Osteocyte (in vitro differentiated cells): ENCODE results near the gene ZNF318. TPM values are rescaled to one million over a fixed set of nuclear protein-coding genes. Genes with fewer than 3 reads are reported as not detected.

Experiments
- DNase-seq: peaks from one replicate; pipeline ENCODE4 v3.0.0; 2021; ENCODE audit warnings: mixed read lengths; ENCODE audit not compliant: unreplicated experiment; ENCODE audit errors: extremely low spot score
- H3K27ac Mint-ChIP-seq: one replicate; pipeline ENCODE4 v1.8.0; 2021; ENCODE audit warnings: mild to moderate bottlenecking, mixed read lengths; ENCODE audit not compliant: unreplicated experiment
- H3K27me3 Mint-ChIP-seq: one replicate; pipeline ENCODE4 v1.8.0; 2021; ENCODE audit warnings: mixed read lengths; ENCODE audit not compliant: unreplicated experiment
- H3K36me3 Mint-ChIP-seq: one replicate; pipeline ENCODE4 v1.8.0; 2021; ENCODE audit warnings: mixed read lengths; ENCODE audit not compliant: unreplicated experiment
- H3K4me1 Mint-ChIP-seq: one replicate; pipeline ENCODE4 v1.8.0; 2021; ENCODE audit warnings: mixed read lengths; ENCODE audit not compliant: unreplicated experiment
- H3K4me3 Mint-ChIP-seq: one replicate; pipeline ENCODE4 v1.8.0; 2021; ENCODE audit warnings: mild to moderate bottlenecking, moderate library complexity, mixed read lengths; ENCODE audit not compliant: unreplicated experiment
- H3K9me3 Mint-ChIP-seq: one replicate; pipeline ENCODE4 v1.8.0; 2021; ENCODE audit warnings: mixed read lengths; ENCODE audit not compliant: unreplicated experiment
- total RNA-seq: library from RNA; stranded (reverse); gene quantifications from 2 replicates; pipeline ENCODE4 v1.2.1, GENCODE V29; 2021
- TF ChIP-seq, protein P1 (sequence below): fragments of 200-600 bp; sonication (generic); IDR thresholded peaks from 2 replicates; pipeline ENCODE4 v1.5.0; 2021; ENCODE audit warnings: antibody characterized with exemption, mild to moderate bottlenecking, moderate library complexity

ZNF318 gene
- total RNA-seq, 1 donor from 2014 or later, result 25.1 TPM

DNA sequence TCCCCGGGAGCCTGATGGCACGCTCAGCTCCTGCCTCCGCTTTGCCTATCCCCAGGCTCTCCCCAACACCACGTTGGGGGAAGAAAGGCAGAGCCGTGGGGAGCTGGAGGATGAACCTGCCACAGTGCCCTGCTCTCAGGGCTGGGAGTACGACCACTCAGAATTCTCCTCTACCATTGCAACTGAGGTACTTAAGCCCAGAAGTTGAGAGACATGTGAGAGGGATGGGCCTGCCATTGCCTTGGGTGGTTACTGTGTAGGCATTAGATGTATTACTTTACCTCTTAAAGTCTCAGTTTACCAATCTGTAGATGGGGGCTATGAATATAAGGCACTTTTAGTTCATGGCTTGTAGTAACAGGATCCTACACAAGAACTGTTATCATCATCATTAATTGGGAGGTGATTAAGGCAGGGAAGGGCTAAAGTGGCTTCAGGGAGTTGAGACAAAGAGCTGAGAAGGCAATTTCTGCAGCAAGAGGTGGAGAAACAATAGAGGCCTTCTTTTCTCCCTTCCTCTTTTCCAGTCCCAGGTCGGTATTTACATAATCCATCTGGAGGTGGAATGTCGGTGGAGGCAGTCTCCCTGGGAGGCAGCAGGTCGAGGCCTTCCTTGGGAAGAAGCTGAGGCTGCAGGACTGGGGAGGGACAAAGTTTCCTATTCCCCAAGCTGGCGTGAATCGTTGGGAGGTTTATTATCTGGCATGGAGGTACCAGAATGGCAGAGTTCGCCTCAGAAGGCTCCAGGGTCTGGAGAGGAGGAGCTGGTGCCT lies 70.7 kb downstream of the ZNF318 start:
- Mint-ChIP-seq H3K27me3 (peaks cover 30% of the 10 kb centered on the region), H3K36me3 (no peaks in the 10 kb centered on the region), H3K4me3 (no peak overlapping the region), H3K9me3 (no peaks in the 10 kb centered on the region), H3K4me1 (no peaks in the 10 kb centered on the region), H3K27ac (no peak overlapping the region)
- TF ChIP-seq, protein P1, sequence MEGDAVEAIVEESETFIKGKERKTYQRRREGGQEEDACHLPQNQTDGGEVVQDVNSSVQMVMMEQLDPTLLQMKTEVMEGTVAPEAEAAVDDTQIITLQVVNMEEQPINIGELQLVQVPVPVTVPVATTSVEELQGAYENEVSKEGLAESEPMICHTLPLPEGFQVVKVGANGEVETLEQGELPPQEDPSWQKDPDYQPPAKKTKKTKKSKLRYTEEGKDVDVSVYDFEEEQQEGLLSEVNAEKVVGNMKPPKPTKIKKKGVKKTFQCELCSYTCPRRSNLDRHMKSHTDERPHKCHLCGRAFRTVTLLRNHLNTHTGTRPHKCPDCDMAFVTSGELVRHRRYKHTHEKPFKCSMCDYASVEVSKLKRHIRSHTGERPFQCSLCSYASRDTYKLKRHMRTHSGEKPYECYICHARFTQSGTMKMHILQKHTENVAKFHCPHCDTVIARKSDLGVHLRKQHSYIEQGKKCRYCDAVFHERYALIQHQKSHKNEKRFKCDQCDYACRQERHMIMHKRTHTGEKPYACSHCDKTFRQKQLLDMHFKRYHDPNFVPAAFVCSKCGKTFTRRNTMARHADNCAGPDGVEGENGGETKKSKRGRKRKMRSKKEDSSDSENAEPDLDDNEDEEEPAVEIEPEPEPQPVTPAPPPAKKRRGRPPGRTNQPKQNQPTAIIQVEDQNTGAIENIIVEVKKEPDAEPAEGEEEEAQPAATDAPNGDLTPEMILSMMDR, result no peak
- no peak for DNase-seq

DNA sequence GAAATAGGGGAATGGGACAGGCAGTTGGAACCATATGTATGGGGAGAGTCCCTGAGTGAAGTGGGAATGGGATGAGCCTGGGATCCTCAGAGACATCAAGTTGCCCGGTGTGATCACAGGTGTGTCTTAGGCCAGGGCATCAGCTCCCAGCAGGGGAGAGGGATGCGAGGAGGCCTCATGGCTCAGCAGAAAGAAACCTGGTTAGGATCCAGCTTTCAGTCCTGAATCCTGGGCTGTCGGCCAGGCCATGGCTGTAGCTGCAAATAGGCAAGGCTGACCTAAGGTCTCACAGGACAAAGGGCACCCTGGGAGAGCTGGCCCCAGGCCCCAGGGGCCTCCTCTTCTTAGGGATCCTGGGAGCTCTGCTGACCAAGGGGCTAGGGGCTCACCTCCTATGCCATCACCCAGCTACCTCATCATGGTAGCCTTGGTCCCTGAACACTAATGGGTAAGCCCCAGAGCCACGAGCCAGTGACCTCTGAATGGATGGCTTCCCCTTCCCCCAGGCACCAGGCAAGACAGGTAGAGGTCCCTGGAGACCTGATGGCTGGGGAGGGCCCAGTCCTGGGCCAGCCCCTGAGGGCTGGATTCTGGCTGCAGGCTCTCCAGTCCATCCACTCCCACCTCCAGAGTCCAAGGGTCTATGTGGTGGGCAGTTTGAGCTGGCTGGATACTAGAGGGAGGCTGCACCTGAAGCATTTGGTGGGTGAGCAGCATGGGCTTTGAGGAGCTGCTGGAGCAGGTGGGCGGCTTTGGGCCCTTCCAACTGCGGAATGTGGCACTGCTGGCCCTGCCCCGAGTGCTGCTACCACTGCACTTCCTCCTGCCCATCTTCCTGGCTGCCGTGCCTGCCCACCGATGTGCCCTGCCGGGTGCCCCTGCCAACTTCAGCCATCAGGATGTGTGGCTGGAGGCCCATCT lies 71.5 kb downstream of the ZNF318 start, which contains the start of gene SLC22A7:
Gene SLC22A7 (plus strand): TSS at position 617 of the 921 bp plus-strand sequence. CDS start 99 bp downstream, at position 716.
- Mint-ChIP-seq H3K27me3 (peaks cover 30% of the 10 kb centered on the region), H3K27ac (no peak within 1 kb of the TSS), H3K9me3 (no peaks in the 10 kb centered on the region), H3K4me1 (no peaks in the 10 kb centered on the region), H3K4me3 (no peak within 1 kb of the TSS), H3K36me3 (no peaks in the 10 kb centered on the region)
- no peak for DNase-seq
- TF ChIP-seq, protein P1, result no peak

DNA sequence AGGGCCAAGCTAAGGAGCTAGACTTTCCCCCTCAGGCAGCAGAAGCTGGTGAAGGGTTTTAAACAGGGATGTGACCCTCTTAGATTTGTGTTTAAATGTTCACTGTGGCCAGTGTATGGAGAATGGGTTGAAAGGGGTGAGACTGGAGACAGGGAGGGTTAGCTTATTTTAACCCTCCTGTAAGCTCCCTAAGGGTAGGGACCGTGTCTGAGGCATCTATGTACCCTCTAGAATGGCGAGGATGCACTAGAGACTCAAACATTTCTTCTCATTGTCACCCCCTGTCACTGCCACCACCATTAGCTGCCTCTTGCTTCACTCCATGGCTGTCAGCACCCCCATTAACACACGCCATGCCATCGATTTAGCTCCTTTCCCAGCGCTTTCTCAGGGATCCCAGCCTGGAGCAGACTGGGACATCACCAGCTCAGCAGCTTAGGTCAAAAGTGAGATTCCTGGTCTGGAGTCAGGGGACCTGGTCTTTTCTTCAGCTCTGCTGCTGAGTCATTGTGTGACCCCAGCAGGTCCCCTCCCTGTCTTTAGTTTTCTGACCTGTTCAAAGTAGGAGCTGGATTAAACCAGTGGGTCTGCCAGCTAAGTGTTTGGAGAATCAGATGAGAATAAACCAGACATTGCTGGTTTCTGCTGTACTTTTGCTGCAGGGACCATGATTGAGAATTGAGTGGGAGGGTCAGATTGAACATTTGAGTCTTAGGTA lies 72.5 kb downstream of the ZNF318 start:
- no peaks in the 10 kb centered on the region for H3K36me3 Mint-ChIP-seq
- H3K4me3 Mint-ChIP-seq, result no peak overlapping the region
- H3K27me3 Mint-ChIP-seq, result peaks cover 29% of the 10 kb centered on the region
- TF ChIP-seq, protein P1, result no peak
- H3K9me3 Mint-ChIP-seq, result no peaks in the 10 kb centered on the region
- no peak for DNase-seq
- no peaks in the 10 kb centered on the region for H3K4me1 Mint-ChIP-seq
- H3K27ac Mint-ChIP-seq, result no peak overlapping the region

DNA sequence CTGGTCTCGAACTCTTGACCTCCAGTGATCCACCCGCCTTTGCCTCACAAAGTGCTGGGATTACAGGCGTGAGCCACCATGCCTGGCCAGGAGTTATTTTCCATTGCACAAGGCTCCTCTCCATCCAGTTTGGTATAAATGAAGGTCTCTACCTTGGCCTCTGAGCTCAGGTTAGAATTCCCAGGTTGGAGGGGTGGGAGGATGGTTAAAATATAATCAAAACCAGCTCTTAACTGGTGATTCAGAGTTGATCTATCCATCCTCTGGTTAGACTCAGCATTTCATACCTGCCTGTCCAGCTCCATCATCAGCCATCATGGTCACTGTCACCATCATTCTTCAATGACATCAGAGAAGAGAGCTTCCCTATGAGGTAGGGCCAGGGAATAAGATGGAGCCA lies 74.0 kb downstream of the ZNF318 start:
- TF ChIP-seq, protein P1, result no peak

More for the DNA sequence above, 74.0 kb downstream of the ZNF318 start:
- Mint-ChIP-seq H3K36me3 (no peaks in the 10 kb centered on the region), H3K9me3 (no peaks in the 10 kb centered on the region), H3K4me3 (no peak overlapping the region), H3K27me3 (peaks cover 21% of the 10 kb centered on the region), H3K4me1 (no peaks in the 10 kb centered on the region), H3K27ac (no peak overlapping the region)
- DNase-seq, result no peak
